ENCODE data around the gene SYCE1. TPM values are rescaled to one million over a fixed set of nuclear protein-coding genes. Genes with fewer than 3 reads are reported as not detected.
"Not testable (repeated sequence)": the region's sequence is repeated elsewhere in the genome, so short reads cannot be mapped to it uniquely, and the experiment has no call there.

SYCE1 gene
- total RNA-seq (ENCODE audit: unreplicated experiment) = 0.26 TPM
- long read RNA-seq = 0 reads

- H3K4me1 Mint-ChIP-seq (ENCODE audit: unreplicated experiment) = no peaks in the 10 kb centered on the region
- no peak within 1 kb of the TSS for H3K4me3 Mint-ChIP-seq (ENCODE audit: unreplicated experiment)
- no peak for TF ChIP-seq CTCF (IDR thresholded peaks at IDR 0.05; ENCODE audit: unreplicated experiment)
- peaks cover 4% of the 10 kb centered on the region for H3K27me3 Mint-ChIP-seq (ENCODE audit: unreplicated experiment)
- no peaks in the 10 kb centered on the region for H3K36me3 Mint-ChIP-seq (ENCODE audit: low read depth, unreplicated experiment)
- no peak for DNase-seq (ENCODE audit: low spot score)
- H3K27ac Mint-ChIP-seq (ENCODE audit: unreplicated experiment) = no peak within 1 kb of the TSS
- no peaks in the 10 kb centered on the region for H3K9me3 Mint-ChIP-seq (ENCODE audit: unreplicated experiment)
Measured at GRCh38 chr10:133565441-133566294, at the start of gene SYCE1. TSS of gene SYCE1 (minus strand) at chr10:133565583. CDS start at chr10:133565529, 54 bp downstream.

- no peaks in the 10 kb centered on the region for H3K4me1 Mint-ChIP-seq (ENCODE audit: unreplicated experiment)
- no peaks in the 10 kb centered on the region for H3K36me3 Mint-ChIP-seq (ENCODE audit: low read depth, unreplicated experiment)
- no peak overlapping the region for H3K27ac Mint-ChIP-seq (ENCODE audit: unreplicated experiment)
- H3K27me3 Mint-ChIP-seq (ENCODE audit: unreplicated experiment) = peaks cover 4% of the 10 kb centered on the region
- no peak for DNase-seq (ENCODE audit: low spot score)
- no peak for TF ChIP-seq CTCF (IDR thresholded peaks at IDR 0.05; ENCODE audit: unreplicated experiment)
- no peaks in the 10 kb centered on the region for H3K9me3 Mint-ChIP-seq (ENCODE audit: unreplicated experiment)
- no peak overlapping the region for H3K4me3 Mint-ChIP-seq (ENCODE audit: unreplicated experiment)
Measured at GRCh38 chr10:133614830-133615580, 49.6 kb upstream of the SYCE1 start.

- Mint-ChIP-seq H3K4me3 (ENCODE audit: unreplicated experiment) (no peak overlapping the region), H3K27me3 (ENCODE audit: unreplicated experiment) (peaks cover 3% of the 10 kb centered on the region), H3K9me3 (ENCODE audit: unreplicated experiment) (no peaks in the 10 kb centered on the region), H3K36me3 (ENCODE audit: low read depth, unreplicated experiment) (no peaks in the 10 kb centered on the region), H3K27ac (ENCODE audit: unreplicated experiment) (no peak overlapping the region), H3K4me1 (ENCODE audit: unreplicated experiment) (no peaks in the 10 kb centered on the region)
- no peak for DNase-seq (ENCODE audit: low spot score)
- TF ChIP-seq CTCF (IDR thresholded peaks at IDR 0.05; ENCODE audit: unreplicated experiment) = no peak
Measured at GRCh38 chr10:133613699-133614098, 48.3 kb upstream of the SYCE1 start.

- Mint-ChIP-seq H3K4me3 (ENCODE audit: unreplicated experiment) (no peak overlapping the region), H3K36me3 (ENCODE audit: low read depth, unreplicated experiment) (no peaks in the 10 kb centered on the region), H3K27me3 (ENCODE audit: unreplicated experiment) (peaks cover 2% of the 10 kb centered on the region), H3K4me1 (ENCODE audit: unreplicated experiment) (no peaks in the 10 kb centered on the region), H3K9me3 (ENCODE audit: unreplicated experiment) (no peaks in the 10 kb centered on the region), H3K27ac (ENCODE audit: unreplicated experiment) (no peak overlapping the region)
- no peak for DNase-seq (ENCODE audit: low spot score)
- no peak for TF ChIP-seq CTCF (IDR thresholded peaks at IDR 0.05; ENCODE audit: unreplicated experiment)
Measured at GRCh38 chr10:133611079-133611478, 45.7 kb upstream of the SYCE1 start.

- TF ChIP-seq CTCF (IDR thresholded peaks at IDR 0.05; ENCODE audit: unreplicated experiment) = peak; percentile 44
- DNase-seq (ENCODE audit: low spot score) = no peak
Measured at GRCh38 chr10:133608855-133609254, 43.5 kb upstream of the SYCE1 start.

GRCh38 chr10:133603434-133603833, 38.1 kb upstream of the SYCE1 start:
- not testable (repeated sequence) for DNase-seq (ENCODE audit: low spot score); H3K27ac Mint-ChIP-seq (ENCODE audit: unreplicated experiment); H3K9me3 Mint-ChIP-seq (ENCODE audit: unreplicated experiment); H3K36me3 Mint-ChIP-seq (ENCODE audit: low read depth, unreplicated experiment); H3K4me3 Mint-ChIP-seq (ENCODE audit: unreplicated experiment); H3K27me3 Mint-ChIP-seq (ENCODE audit: unreplicated experiment)
- H3K4me1 Mint-ChIP-seq (ENCODE audit: unreplicated experiment) = peaks cover 13% of the 10 kb centered on the region

More at GRCh38 chr10:133608855-133609254, 43.5 kb upstream of the SYCE1 start:
- Mint-ChIP-seq H3K36me3 (ENCODE audit: low read depth, unreplicated experiment) (peaks cover 2% of the 10 kb centered on the region), H3K4me3 (ENCODE audit: unreplicated experiment) (no peak overlapping the region), H3K4me1 (ENCODE audit: unreplicated experiment) (no peaks in the 10 kb centered on the region), H3K27ac (ENCODE audit: unreplicated experiment) (no peak overlapping the region), H3K9me3 (ENCODE audit: unreplicated experiment) (no peaks in the 10 kb centered on the region), H3K27me3 (ENCODE audit: unreplicated experiment) (peaks cover 2% of the 10 kb centered on the region)

All from endothelial cell (in vitro differentiated cells).